Fibroblast of lung (primary cell): ENCODE measurements around the gene INTU.

Experiments used
- EZH2 ChIP-seq: IDR thresholded peaks from 2 replicates; pipeline ENCODE4 v1.5.1; 2012; ENCODE audit warnings: low read length, control low read depth, mild to moderate bottlenecking; ENCODE audit errors: missing control alignments
- TF ChIP-seq, protein P1 (sequence below), 2 donors: IDR thresholded peaks in 1 of 2; conservative IDR thresholded peaks in 1 of 2; 1 replicate in 1 of 2; 2 replicates in 1 of 2; pipeline ENCODE4 v1.5.1; 2011 to 2012; ENCODE audit warnings: low read length in 2 of 2, control low read depth in 1 of 2, inconsistent platforms in 1 of 2, low read depth in 1 of 2, mild to moderate bottlenecking in 1 of 2

GRCh38 chr4:127598656-127599055 lies 34.1 kb upstream of the INTU start:
- TF ChIP-seq, protein P1, sequence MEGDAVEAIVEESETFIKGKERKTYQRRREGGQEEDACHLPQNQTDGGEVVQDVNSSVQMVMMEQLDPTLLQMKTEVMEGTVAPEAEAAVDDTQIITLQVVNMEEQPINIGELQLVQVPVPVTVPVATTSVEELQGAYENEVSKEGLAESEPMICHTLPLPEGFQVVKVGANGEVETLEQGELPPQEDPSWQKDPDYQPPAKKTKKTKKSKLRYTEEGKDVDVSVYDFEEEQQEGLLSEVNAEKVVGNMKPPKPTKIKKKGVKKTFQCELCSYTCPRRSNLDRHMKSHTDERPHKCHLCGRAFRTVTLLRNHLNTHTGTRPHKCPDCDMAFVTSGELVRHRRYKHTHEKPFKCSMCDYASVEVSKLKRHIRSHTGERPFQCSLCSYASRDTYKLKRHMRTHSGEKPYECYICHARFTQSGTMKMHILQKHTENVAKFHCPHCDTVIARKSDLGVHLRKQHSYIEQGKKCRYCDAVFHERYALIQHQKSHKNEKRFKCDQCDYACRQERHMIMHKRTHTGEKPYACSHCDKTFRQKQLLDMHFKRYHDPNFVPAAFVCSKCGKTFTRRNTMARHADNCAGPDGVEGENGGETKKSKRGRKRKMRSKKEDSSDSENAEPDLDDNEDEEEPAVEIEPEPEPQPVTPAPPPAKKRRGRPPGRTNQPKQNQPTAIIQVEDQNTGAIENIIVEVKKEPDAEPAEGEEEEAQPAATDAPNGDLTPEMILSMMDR (conservative IDR thresholded peaks at IDR 0.05 in 1 of 2, IDR thresholded peaks at IDR 0.05 in 1 of 2; ENCODE audit: low read depth in 1 of 2, low read length in 2 of 2) = no peak
- TF ChIP-seq EZH2 = no peak
